NB4 (cell line): ENCODE data around the gene CD55.

Experiments used
- MYC ChIP-seq: IDR thresholded peaks from 2 replicates; pipeline ENCODE4 v1.6.1; 2011; ENCODE audit warnings: low read depth, low read length
- POLR2A ChIP-seq: IDR thresholded peaks from 2 replicates; pipeline ENCODE4 v1.6.1; 2011; ENCODE audit warnings: mild to moderate bottlenecking; ENCODE audit not compliant: insufficient read length; ENCODE audit errors: extremely low read depth
- TF ChIP-seq, protein P1 (sequence below): IDR thresholded peaks from one replicate; pipeline ENCODE4 v1.5.1; 2012; ENCODE audit warnings: low read depth, low read length
- TF ChIP-seq, protein P2 (sequence below): IDR thresholded peaks from 2 replicates; pipeline ENCODE4 v1.6.1; 2011; ENCODE audit warnings: low read depth, low read length

DNA sequence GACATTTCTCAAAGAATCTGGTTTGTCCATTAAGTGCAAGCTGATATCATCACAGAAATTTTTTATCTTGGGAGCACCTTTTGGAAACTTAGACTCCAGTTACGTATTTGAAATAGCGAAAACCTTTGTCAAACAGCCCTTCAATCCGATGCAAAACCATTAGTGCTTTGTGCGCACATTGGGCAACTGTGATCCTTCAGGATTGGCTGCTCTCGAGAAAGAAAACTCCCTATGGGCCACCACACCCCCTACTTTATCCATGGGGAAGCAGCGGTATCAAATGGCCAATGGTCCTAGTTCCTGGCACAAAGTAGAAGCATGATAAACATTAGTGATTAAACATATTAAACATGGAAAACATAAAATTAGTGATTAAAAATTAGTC lies 16.0 kb upstream of the CD55 start:
- TF ChIP-seq, protein P1, sequence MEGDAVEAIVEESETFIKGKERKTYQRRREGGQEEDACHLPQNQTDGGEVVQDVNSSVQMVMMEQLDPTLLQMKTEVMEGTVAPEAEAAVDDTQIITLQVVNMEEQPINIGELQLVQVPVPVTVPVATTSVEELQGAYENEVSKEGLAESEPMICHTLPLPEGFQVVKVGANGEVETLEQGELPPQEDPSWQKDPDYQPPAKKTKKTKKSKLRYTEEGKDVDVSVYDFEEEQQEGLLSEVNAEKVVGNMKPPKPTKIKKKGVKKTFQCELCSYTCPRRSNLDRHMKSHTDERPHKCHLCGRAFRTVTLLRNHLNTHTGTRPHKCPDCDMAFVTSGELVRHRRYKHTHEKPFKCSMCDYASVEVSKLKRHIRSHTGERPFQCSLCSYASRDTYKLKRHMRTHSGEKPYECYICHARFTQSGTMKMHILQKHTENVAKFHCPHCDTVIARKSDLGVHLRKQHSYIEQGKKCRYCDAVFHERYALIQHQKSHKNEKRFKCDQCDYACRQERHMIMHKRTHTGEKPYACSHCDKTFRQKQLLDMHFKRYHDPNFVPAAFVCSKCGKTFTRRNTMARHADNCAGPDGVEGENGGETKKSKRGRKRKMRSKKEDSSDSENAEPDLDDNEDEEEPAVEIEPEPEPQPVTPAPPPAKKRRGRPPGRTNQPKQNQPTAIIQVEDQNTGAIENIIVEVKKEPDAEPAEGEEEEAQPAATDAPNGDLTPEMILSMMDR, result no peak
- no peak for TF ChIP-seq POLR2A
- TF ChIP-seq, protein P2, sequence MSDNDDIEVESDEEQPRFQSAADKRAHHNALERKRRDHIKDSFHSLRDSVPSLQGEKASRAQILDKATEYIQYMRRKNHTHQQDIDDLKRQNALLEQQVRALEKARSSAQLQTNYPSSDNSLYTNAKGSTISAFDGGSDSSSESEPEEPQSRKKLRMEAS, result no peak
- no peak for TF ChIP-seq MYC
